Activated CD4-positive, alpha-beta T cell treated with anti-CD3 and anti-CD28 coated beads, Interleukin-2, amount 50 U/mL, for 24 hours (primary cell): ENCODE measurements around the gene EPAS1.

Source experiments
- DNase-seq, 2 donors: peaks; one replicate each; pipeline ENCODE4 v3.0.0-alpha.2; 2020; ENCODE audit warnings: low read depth in 1 of 2, low spot score in 1 of 2

The EPAS1 gene

DNA sequence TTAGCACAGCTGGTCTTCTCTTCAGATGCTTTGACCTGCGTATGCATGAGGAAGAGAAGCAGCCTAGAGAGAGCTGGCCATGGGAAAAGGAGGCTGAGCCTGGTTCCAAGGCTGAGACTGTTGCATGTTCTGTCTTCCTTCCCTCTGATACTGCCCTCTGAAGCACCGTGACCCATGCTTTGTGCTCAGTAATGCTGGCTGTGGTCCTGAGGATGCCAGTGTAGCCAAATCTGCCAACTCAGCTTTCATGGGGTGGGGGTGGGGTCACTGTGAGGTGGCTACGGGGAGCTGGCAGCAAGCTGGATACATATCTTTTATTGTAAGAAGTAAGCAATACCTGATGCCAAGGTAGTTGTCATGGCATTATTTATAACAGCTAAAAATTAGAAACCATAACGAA, 41.5 kb downstream of the EPAS1 start:
- DNase-seq = no peak

DNA sequence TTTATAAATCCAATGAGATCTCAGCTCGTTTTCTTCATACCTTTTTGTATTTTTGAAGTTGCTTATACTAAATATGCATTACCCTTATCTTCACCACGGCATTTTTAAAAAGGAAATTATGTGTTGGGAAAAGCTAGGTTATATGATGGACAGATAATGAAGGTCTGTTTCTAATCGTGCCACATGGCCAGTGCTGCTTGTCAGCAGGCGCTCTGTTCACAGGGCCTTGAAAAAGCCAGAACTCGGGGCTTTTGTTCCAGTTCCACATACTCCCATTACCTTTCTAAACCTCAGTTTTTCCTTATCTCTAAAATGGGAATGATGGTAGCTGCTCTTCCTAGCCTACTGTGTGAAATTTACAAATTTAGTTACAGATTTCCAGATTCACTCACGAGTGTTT, 42.0 kb downstream of the EPAS1 start:
- no peak for DNase-seq

DNA sequence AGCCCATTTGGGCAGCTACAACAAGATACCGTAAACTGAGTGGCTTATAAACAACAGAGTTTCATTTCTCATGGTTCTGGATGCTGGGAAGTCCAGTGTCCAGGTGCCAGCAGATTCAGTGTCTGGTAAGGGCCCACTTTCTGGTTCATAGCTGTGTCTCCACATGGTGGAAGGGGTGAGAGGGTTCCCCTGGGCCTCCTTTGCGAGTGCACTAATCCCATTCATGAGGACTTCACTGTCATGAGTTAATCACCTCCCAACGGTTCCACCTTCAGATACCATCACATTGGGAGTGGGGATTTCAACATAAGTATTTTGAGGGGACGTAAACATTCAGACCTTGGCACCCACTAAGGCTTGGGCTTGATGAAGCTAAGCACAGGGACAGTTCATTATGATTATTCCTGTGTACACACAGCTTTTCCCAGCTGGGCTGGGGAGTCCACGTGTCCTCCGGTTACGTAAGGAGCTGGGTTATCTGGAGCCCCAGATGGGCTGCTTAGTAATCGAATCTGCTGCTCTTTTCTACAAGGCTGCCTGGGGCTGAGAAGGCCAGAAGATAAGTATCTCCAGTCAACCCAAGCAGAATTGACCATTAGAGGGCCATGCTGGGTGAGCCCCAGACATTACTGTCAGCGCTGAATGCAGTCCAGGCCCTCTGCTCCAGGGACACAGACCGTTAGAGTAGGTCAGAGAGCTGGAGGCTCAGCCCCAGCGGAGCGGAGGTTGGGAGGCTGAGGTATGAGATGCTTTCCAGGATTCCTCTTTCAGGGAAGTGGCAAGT, 42.7 kb downstream of the EPAS1 start:
- DNase-seq = no peak

DNA sequence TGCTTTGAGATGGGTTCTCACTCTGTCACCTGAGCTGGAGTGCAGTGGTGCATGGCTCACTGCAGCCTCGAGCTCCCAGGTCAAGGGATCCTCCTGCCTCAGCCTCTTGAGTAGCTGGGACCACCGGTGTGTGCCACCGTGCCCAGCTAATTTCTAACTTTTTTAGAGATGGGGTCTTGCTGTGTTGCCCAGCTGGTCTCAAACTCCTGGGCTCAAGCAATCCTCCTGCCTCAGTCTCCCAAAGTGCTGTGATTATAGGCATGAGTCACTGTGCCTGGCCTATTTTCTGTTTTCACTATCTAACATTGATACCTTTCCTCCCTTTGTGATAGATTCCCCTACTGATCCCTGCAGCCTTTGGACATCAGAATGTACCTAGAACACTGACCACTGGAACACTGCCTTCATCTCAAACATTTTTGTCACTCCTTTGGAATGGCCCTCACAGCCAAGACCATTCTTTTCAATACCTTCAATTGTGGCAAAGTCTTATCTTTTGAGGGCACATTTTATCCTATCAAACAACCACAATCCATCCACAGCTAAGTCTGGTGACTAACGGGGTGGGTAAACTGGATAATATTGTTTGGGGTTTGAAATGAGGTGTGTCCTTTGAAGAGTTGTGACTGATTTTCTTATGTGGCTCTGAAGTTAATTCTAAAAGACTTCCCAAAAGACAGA, 43.7 kb downstream of the EPAS1 start:
- DNase-seq = no peak

DNA sequence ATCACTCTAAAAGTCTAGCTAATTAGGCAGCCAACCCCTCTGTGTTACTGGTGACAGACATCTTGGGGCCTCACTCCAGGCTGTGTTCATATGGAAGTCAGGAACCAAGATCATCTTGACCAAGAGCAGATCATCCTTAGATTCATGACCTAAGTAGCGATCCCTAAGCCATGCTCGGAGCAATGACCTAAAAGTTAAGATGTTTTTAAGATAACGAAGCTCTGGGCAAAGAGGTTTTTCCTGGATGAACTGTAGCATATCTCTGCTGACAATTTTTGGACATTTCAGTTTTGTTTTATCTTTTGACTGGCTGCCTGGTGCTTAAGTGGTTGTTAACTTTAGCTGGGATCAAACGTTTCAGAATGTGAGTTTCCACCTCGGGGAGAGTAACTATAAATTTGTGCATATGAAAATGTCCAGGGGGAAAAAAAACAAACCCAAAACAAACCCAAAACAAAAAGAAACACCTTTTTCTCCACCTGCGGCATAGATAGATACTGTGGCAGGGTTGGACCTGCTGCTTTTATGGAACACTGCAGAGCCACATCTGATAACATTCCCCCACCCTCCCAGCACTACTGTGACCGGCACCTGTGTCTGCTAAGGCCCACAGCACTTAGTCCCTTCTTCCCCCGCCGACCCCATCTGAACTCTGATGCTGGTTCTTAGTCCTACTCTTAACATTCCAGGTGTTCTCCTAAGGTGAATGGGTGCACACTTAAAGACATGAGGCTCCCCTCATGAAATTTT, 45.5 kb downstream of the EPAS1 start:
- DNase-seq = no peak

DNA sequence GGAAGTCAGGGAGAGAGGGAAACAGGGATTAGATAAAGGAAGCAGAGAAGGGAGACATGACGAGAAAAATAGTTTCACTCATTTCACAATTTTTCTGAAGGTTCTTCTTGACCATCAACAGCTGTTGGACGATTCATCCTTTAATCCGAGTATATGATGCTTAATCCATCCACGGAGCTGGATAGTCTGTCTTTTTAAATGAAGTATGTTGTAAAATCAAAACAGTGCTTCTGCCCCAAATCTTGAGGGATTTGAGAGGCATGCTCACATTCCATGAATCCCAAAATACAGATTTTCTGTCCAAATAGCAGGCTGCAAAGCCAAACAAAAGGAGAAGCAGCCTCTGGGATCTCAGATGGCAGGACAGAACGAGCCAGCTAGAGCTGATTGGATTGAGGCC, 47.5 kb downstream of the EPAS1 start:
- DNase-seq = no peak

DNA sequence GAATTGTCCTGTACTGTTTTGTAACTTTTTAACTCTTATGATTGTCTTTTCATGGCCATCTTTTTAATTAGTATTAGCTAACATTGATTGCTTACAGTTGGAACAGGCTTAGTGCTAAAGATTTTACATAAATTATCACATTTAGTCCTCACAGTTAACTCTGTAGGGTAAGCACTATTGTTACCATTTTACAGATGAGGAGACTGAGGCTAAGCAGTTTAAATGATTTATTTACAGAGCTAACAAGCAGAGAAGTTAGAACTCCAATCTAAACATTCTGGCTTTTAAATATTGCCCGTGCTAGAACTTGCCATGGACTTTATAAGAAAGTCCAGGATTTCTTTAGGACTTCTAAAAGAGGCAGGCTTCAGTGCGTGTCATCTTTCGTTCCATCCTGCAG, 48.6 kb downstream of the EPAS1 start:
- DNase-seq = no peak

DNA sequence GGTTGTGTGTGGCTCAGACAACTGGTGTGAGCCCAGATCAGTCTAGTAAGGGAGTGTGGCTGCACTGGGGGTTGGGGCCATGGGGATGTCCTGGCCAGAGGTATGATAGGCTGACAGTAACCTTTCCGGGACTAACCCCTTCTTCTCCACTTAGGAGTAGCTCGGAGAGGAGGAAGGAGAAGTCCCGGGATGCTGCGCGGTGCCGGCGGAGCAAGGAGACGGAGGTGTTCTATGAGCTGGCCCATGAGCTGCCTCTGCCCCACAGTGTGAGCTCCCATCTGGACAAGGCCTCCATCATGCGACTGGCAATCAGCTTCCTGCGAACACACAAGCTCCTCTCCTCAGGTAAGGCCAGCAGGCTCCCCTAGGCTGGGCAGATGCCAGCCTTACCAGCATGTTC, 49.5 kb downstream of the EPAS1 start:
- DNase-seq = no peak

DNA sequence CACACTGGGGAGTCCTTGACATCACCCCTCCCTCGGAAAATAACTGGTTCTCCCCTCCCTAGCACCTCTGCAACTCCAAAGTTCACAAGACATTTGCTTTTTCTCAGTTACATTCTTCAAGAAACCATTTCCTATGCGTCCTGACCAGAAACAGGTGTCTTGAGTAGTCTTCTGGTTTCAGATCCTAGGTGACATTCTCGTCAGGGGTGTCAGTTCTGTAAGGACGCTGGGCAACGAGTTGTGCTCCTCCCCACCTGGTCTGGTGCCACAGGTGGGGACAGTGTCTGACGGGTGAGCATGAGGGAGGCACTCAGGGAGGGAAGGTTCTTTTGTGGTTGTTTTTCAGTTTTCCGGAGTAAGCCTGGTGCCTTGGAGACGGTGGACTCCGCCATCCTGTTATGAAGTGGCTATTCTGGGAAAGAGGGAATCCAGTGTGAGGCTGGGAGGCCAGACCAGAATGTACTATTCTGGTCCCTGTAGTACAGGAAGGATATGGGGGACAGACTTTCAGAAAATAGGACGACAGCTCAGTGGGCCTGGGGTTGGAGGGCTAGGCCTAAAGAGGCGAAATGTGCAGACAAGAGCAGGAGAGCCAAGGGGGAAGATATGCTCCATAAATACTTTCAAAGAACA, 50.6 kb downstream of the EPAS1 start:
- DNase-seq = no peak

DNA sequence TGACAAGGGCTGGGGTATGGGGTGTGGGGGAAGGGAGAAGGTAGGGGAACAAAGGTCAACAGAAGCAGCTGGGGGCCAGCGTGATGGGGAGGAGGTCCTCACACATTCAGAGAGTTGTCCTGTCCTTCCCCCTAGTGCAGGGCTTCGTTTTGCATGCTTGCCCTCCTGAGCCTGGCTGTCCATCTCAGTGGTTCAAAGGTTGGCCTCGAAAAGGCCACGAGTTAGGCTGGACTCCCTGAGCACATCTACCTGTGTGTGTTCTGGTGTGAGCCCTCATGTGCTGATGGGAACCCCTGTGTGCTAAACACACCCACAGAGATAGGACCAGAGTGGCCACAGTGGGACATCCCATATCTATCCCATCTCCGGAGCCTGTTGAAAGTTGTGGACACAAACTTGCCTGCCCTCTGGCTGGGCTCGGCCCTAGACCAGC, 51.9 kb downstream of the EPAS1 start:
- DNase-seq = no peak

DNA sequence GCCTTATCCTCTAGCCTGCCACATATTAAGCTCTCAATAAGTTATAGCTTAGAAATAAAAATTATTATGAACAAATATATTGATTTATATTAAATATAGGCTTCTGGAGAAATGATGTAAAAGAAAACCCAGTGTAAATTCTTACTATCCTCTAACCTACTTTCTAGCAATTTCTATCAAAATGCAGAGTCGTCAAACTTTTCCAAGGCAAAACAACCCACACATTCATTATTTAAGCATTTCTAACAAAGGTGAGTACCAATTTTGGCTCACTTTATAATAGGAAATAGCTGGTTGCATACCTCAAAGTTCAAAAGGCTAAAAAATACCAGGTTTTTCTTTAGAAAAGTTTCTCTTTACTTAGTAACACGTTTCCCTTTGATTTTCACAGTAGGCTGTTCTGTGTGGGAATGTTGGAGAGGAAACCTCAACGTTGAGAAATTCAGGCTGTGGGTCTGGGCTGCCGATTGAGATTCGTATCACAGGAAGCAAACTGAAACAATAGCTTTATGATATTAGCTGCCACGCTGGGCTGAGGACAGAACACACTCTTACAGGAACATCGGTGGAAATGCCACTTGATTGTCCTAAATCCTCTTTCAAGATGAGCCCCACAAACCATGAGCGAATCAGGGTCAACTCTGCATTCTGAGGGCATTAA, 53.0 kb downstream of the EPAS1 start:
- no peak for DNase-seq

DNA sequence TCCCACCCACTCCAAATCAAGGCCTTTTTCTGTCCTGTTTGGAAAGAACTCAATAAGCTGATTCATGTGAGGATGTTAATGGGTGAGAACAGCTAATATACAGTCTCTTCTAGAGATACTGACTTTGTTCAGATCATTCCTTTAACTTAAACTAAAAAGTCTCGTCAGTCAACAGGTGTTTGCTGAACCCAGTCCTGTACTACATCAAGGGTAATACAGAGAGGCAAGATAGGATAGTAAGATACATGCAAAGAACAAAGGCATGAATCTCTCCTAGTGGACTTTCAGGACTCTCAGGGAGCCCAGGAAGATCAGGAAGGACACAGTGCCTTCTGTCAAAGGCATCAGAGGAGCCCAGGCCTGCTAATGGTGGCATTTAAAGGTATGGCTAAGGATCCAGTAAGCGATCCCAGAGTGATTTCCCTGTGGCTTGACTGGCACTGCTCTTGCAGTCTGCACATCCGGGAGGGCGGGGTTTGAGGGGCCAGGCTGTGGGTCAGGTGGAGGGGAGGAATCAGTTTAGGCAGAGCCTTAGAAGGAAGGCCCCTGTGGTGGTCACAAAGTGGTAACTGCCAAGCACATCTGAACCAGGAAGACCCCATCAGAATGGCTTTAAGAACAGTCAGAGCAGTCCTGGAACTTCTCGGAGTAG, 54.0 kb downstream of the EPAS1 start:
- DNase-seq = no peak

DNA sequence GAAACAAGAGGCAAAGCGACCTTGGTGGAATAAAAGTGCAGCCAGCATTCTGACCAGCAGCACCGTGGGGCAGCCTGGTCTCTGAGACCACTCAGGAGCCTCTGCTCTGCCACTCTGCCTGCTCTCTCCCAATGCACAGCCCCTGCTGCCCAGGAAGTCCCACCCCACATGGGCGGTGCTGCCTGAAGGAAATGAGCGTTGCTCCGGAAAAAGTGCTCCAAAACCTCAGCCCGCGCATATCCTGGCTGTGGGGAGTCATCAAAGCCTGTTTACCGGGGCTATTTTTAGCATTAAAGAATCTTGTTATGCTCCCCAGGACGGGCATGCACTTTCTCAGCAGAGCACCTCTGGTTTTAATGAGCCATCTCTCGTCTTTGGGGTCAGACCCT, 54.5 kb downstream of the EPAS1 start:
- DNase-seq = peak; percentile 29 to 71

DNA sequence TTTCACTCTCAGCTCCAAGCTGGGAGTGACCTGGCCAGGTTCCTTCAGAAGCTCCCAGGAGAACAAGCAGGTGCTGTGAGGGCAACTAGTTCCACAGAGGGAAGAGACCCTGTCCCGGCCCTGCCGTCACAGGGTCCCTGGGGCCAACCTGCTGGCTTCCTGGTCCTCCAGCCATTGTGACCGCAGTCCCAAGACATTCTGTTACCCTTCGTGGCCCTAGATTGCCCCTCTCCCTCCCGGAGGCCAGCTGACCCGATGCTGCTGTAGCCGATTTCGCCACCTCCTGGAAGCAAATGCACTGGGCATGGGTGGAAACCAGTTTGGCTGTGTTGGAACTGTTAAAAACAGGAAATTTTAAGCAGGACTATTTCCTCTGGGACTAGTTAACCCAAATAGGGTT, 55.4 kb downstream of the EPAS1 start:
- no peak for DNase-seq

DNA sequence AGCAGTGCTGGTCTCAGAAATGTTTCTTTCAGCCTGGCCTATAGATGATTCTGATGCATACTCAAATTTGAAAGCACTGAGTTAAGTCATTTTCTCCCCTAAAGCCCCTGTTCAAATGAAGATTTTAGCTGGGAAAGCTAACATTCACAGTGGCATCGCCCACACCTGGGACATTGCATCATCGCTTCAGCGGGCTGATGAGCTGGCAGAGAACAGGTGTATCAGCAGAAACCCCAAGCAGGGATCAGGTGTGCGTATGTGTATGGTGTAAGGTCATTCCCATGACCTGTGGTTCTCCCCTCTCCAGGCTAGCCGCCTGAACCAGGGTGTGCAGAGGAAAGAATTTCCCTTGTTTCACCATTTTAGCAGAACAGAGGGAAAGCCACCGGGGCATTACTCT, 56.3 kb downstream of the EPAS1 start:
- DNase-seq = no peak

DNA sequence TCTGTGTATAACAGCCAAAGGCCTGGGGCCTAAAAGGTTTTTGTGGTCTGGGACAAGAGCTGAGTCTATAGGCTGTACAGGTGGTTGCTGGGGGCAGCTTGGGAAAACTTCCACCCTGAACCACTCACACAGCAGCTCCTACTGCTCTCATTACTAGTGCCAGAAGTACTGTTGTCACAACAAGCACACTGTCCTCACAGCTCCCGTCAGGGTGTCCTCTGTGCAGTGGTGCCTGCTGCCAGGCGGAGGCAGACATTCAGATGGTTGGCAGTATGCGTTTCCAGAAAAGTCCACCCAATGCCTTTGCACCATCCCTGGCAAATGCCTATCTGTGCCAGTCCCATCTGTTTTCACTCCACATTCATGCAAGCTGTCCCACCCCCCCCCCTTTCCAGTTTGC, 58.5 kb downstream of the EPAS1 start:
- DNase-seq = no peak

DNA sequence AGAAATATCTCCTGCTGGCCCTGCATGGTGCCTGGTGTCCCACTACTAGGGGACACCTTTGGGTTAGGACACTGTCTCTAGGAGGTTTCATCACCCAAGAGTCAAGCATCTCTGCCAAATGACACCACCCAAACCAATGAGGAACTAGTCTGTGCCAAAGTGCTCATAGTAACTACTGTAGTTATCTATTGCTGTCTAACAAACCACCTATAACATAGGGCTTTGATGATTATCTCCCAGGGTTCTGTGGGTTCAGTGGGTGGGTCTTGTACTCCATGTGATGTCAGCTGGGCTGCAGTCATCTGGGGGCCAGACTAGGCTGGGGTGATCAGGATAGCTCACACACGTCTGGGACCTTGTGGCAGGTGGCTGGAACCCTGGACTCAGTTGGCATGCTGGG, 59.8 kb downstream of the EPAS1 start:
- DNase-seq = no peak

DNA sequence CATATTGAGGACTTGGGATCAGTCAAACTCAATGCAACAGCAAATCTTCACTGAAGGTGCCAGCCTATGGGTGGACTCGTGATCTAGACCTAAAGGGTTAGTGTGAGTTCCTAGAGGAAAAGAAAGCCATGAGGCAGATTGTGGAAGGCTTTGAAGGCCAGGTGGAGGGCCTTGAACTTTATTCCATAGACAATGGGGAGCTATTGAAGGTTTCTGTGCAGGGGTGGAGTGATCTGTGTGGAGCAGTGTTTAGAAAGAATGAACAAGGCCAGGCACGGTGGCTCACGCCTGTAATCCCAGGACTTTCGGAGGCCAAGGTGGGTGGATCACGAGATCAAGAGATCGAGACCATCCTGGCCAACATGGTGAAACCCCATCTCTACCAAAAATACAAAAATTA, 61.5 kb downstream of the EPAS1 start:
- no peak for DNase-seq

DNA sequence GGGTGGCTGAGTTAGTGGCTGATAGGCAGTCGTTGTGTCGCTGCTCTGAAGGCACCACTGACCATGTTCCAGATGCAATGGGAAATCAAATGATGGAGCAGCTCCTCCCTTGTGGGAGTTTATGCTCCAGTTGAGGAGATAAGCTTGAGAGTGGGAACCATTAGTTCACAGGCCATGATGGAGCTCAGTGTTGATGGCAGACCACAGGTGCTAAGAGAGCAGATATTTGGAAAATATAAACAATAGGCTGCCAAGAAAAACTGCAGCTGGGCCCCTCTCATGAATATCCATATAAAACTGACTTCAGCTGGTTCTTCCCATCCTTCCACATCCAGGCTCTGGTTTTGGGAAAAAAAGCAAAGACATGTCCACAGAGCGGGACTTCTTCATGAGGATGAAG, 63.1 kb downstream of the EPAS1 start:
- no peak for DNase-seq

DNA sequence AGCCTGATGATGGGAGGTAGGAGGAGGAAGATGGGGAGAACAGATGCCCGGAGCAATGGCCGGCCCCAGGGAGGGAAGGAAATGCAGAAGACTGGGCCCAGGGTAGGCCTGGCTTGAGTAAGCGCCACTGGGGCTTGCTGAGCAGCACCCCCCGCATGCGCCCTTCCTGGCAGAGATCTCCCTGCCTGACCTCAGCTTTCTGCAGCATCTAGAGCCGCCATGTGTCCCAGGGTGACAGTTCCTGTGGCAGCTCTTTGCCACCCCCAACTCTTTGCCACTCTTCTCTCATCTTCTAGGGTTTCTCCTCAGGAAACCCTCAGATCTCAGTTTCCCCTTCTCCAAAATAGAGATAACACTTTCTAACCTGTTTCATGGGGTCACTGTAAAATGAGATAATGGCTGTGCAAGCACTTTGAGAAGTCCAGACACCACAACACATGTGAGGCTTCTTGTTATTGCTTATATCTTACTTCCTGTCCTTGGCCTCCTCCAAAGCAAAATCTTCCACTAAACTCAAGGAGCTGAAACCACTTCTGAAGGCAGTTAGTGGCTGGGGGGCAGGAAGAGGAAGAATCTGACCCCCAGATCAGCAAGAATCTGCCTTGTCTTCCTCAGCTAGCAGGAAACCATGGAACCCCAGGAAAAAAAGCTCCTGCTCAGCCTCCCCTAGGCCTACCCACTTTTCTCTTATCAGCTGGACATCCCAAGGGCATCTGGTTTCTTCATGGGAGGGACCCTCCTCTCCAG, 64.9 kb downstream of the EPAS1 start:
- no peak for DNase-seq
